ENCODE measurements around the gene PDE10A.

DNA sequence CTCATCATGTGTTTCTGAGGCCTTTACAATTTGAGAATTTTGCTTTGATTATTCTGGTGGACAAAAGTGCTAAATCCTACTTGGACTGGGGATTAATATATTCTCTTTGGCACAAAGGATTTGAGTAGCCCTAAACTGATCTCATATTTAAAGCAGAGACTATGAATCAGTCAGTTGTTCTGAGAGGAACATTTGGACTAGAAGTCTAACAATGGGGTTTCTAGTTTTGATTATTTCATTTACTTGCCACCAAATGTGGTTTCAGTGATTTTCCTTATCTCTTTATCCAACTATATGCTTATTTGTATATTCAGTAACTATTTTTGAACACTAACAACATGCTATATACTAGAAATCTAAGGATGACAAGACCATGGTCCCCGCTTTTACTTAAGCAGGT, 81.4 kb downstream of the PDE10A start:
- TF ChIP-seq GATA2 (IDR thresholded peaks at IDR 0.05; ENCODE audit: low read depth, low read length) (no peak), GATA3 (IDR thresholded peaks at IDR 0.05; ENCODE audit: low read depth, low read length) (no peak)

Measured in SH-SY5Y (cell line).